Measurements from ENCODE around the gene MSRB1. TPM values are rescaled to one million over a fixed set of nuclear protein-coding genes. Genes with fewer than 3 reads are reported as not detected.
A peak's percentile ranks its signal among the peaks of the same experiment; 100 is the strongest.

Gene MSRB1
- total and polyA plus RNA-seq, 2 of the 13 experiments (the other 11 are each of a cell fraction or from before 2014, with no cell fraction given), result 32.1 to 75.4 TPM

- TF ChIP-seq ZNF432 (CRISPR knock-in tag; IDR thresholded peaks at IDR 0.05; ENCODE audit: borderline replicate concordance) (no peak), ZNF598 (CRISPR knock-in tag; IDR thresholded peaks at IDR 0.05; ENCODE audit: borderline replicate concordance) (no peak), BHLHE40 (IDR thresholded peaks at IDR 0.05; ENCODE audit: low read length) (no peak), ZIK1 (CRISPR knock-in tag; IDR thresholded peaks at IDR 0.05; ENCODE audit: borderline replicate concordance, low read depth) (0 out of 2 replicates have a peak, but pooled peaks have one; percentile 32), RAD51 (IDR thresholded peaks at IDR 0.05; ENCODE audit: borderline replicate concordance) (no peak), KDM5B (CRISPR knock-in tag; IDR thresholded peaks at IDR 0.05; ENCODE audit: borderline replicate concordance) (peak; percentile 75; the same call in 1 of the 2 replicates), HES4 (CRISPR knock-in tag; IDR thresholded peaks at IDR 0.05; ENCODE audit: borderline replicate concordance) (no peak), NRL (CRISPR knock-in tag; IDR thresholded peaks at IDR 0.05; ENCODE audit: borderline replicate concordance) (peak; percentile 44; the same call in 1 of the 2 replicates), ATF2 (CRISPR knock-in tag; IDR thresholded peaks at IDR 0.05) (peak; percentile 66; the same call in 1 of the 2 replicates), THYN1 (CRISPR knock-in tag; IDR thresholded peaks at IDR 0.05; ENCODE audit: borderline replicate concordance, low read depth) (no peak), ATF3 (CRISPR knock-in tag; IDR thresholded peaks at IDR 0.05) (peak; percentile 45; the same call in 1 of the 2 replicates), SRY (CRISPR knock-in tag; IDR thresholded peaks at IDR 0.05) (no peak; the same call in 1 of the 2 replicates), ZNF724P (CRISPR knock-in tag; IDR thresholded peaks at IDR 0.05; ENCODE audit: borderline replicate concordance) (0 out of 2 replicates have a peak, but pooled peaks have one; percentile 18), ZBTB14 (CRISPR knock-in tag; IDR thresholded peaks at IDR 0.05) (0 out of 2 replicates have a peak, but pooled peaks have one; percentile 12), TAF1 (CRISPR knock-in tag; IDR thresholded peaks at IDR 0.05) (0 out of 2 replicates have a peak, but pooled peaks have one; percentile 23), ZFP91 (CRISPR knock-in tag; IDR thresholded peaks at IDR 0.05; ENCODE audit: borderline replicate concordance) (peak; percentile 42; the same call in 1 of the 2 replicates), ZNF3 (CRISPR knock-in tag; IDR thresholded peaks at IDR 0.05) (no peak), TEAD3 (CRISPR knock-in tag; optimal IDR thresholded peaks at IDR 0.05; ENCODE audit: borderline replicate concordance) (peak; percentile 16), POLR2G (IDR thresholded peaks at IDR 0.05; ENCODE audit: low read depth, low read length) (no peak), THAP11 (CRISPR knock-in tag; IDR thresholded peaks at IDR 0.05) (0 out of 2 replicates have a peak, but pooled peaks have one; percentile 13), ZNF572 (CRISPR knock-in tag; IDR thresholded peaks at IDR 0.05) (0 out of 2 replicates have a peak, but pooled peaks have one; percentile 63), KLF11 (CRISPR knock-in tag; IDR thresholded peaks at IDR 0.05) (no peak)
- TF ChIP-seq, protein P1, sequence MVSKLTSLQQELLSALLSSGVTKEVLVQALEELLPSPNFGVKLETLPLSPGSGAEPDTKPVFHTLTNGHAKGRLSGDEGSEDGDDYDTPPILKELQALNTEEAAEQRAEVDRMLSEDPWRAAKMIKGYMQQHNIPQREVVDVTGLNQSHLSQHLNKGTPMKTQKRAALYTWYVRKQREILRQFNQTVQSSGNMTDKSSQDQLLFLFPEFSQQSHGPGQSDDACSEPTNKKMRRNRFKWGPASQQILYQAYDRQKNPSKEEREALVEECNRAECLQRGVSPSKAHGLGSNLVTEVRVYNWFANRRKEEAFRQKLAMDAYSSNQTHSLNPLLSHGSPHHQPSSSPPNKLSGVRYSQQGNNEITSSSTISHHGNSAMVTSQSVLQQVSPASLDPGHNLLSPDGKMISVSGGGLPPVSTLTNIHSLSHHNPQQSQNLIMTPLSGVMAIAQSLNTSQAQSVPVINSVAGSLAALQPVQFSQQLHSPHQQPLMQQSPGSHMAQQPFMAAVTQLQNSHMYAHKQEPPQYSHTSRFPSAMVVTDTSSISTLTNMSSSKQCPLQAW (CRISPR knock-in tag; IDR thresholded peaks at IDR 0.05), result peak; percentile 44; the same call in 1 of the 2 replicates
These were observed 47.5 kb upstream of the MSRB1 start (continued) for GRCh38 chr16:1990351-1991134.

All from HepG2 (cell line).